ENCODE data around the gene TMPRSS12. TPM values are rescaled to one million over a fixed set of nuclear protein-coding genes. Genes with fewer than 3 reads are reported as not detected.

The TMPRSS12 gene
- not detected in 2 replicates for total RNA-seq

GRCh38 chr12:50842637-50843493 lies at the start of gene TMPRSS12:
TSS of gene TMPRSS12 (plus strand) at chr12:50842926. CDS start at chr12:50842965, 39 bp downstream.

Other genes with a start within 250 kb of the TMPRSS12 start
- gene ATF1, start 78.8 kb upstream of the TMPRSS12 start, total RNA-seq: 18.2 and 18.4 TPM in 2 replicates
- gene HIGD1C, start 109.6 kb downstream of the TMPRSS12 start, total RNA-seq: not detected in 2 replicates
- 40.0 and 47.4 TPM in 2 replicates for gene SLC11A2, start 183.5 kb downstream of the TMPRSS12 start, total RNA-seq
- 17.9 and 21.7 TPM in 2 replicates for gene LETMD1, start 205.4 kb downstream of the TMPRSS12 start, total RNA-seq
- gene CSRNP2, start 240.7 kb downstream of the TMPRSS12 start, total RNA-seq: 16.9 and 28.0 TPM in 2 replicates

All from epithelial cell of umbilical artery (primary cell).